ENCODE data around the gene EBLN2. TPM values are rescaled to one million over a fixed set of nuclear protein-coding genes. Genes with fewer than 3 reads are reported as not detected.

The EBLN2 gene
- total RNA-seq, 1 experiment from 2014 or later = 6.9 TPM

DNA sequence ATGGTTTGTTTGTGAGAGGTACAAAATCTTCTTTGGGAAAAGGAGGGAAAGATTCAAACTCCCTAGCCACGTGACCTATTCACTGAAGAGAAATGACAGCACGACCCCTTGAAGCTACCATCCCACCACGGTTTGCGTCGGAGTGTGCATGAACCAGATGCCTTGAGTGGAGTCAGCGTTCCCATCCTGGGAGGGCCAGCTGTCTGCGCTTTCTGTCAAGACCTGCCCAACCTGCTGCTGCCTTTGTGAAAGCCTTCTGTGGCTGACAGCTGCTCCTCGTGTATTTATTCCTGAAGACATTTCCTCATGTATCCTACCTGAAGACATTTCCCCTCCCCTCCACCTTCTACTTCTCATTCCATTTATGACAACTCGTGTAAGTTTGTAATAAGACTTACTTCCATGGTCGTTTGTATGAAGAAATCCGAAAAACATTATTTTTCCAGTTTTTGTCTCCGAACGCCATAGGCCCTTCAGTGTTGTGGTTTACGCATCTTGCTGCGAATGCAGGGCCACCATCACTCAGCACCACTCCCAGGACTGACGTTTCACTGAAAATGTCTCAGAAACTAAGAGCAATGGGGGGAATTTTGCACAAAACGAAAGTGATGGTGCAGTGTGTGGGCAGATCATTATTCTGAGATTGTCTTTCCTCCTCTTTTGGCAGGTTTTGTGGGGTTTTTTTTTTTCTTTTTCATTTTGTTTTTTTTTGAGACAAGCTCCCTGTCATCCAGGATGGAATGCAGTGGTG, 18.9 kb downstream of the EBLN2 start:
- Histone ChIP-seq H3K9me3 (no peaks in the 10 kb centered on the region), H3K4me1 (no peaks in the 10 kb centered on the region), H3K27me3 (replicated peaks; ENCODE audit: control insufficient read depth, insufficient read depth, low read length) (no peaks in the 10 kb centered on the region), H3K4me3 (ENCODE audit: low read depth, low read length) (no peak overlapping the region), H3K36me3 (ENCODE audit: control insufficient read depth, insufficient read depth, low read length) (no peaks in the 10 kb centered on the region)
- Mint-ChIP-seq H3K36me3 (ENCODE audit: insufficient read depth, unreplicated experiment) (no peaks in the 10 kb centered on the region), H3K9me3 (ENCODE audit: unreplicated experiment) (no peaks in the 10 kb centered on the region), H3K27me3 (ENCODE audit: insufficient read depth, unreplicated experiment) (no peaks in the 10 kb centered on the region), H3K4me1 (ENCODE audit: low read depth, unreplicated experiment) (no peaks in the 10 kb centered on the region), H3K4me3 (ENCODE audit: unreplicated experiment) (no peak overlapping the region), H3K27ac (ENCODE audit: unreplicated experiment) (no peak overlapping the region)
- TF ChIP-seq, protein P1, sequence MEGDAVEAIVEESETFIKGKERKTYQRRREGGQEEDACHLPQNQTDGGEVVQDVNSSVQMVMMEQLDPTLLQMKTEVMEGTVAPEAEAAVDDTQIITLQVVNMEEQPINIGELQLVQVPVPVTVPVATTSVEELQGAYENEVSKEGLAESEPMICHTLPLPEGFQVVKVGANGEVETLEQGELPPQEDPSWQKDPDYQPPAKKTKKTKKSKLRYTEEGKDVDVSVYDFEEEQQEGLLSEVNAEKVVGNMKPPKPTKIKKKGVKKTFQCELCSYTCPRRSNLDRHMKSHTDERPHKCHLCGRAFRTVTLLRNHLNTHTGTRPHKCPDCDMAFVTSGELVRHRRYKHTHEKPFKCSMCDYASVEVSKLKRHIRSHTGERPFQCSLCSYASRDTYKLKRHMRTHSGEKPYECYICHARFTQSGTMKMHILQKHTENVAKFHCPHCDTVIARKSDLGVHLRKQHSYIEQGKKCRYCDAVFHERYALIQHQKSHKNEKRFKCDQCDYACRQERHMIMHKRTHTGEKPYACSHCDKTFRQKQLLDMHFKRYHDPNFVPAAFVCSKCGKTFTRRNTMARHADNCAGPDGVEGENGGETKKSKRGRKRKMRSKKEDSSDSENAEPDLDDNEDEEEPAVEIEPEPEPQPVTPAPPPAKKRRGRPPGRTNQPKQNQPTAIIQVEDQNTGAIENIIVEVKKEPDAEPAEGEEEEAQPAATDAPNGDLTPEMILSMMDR (IDR thresholded peaks at IDR 0.05; ENCODE audit: insufficient read depth in 1 of 2, low read depth in 1 of 2, low read length in 1 of 2, severe bottlenecking in 1 of 2, unreplicated experiment in 1 of 2) = no peak
- DNase-seq = no peak
- BruUV-seq (replicated peaks) = no TSS peak
- intact Hi-C loops (cut with micrococcal nuclease; ENCODE audit: unreplicated experiment) = no loop called here
- POLR2A ChIA-PET = no interaction called here
- CTCF ChIA-PET = no interaction called here

DNA sequence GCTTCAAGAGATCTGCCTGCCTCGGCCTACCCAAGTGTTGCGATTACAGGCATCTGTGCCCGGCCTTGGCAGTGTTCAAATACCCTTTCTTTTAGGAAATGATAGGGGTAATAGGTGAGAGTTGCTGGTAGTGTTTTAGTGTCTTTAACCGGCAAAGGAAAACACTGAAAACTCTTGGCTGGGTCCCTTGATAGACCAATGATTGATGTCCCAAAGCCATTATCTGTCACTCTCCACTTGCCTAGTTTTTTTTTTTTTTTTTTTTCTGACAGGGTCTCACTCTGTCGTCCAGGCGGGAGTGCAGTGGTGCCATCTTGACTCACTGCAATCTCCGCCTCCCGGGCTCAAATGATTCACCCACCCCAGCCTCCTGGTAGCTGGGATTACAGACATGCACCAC, 19.7 kb downstream of the EBLN2 start:
- no peaks in the 10 kb centered on the region for H3K4me1 Mint-ChIP-seq (ENCODE audit: low read depth, unreplicated experiment)
- no peaks in the 10 kb centered on the region for H3K27me3 Mint-ChIP-seq (ENCODE audit: insufficient read depth, unreplicated experiment)
- Histone ChIP-seq H3K36me3 (ENCODE audit: control insufficient read depth, insufficient read depth, low read length) (no peaks in the 10 kb centered on the region), H3K4me3 (ENCODE audit: low read depth, low read length) (no peak overlapping the region), H3K4me1 (no peaks in the 10 kb centered on the region), H3K9me3 (no peaks in the 10 kb centered on the region), H3K27me3 (replicated peaks; ENCODE audit: control insufficient read depth, insufficient read depth, low read length) (no peaks in the 10 kb centered on the region)
- TF ChIP-seq, protein P1 (IDR thresholded peaks at IDR 0.05; ENCODE audit: insufficient read depth in 1 of 2, low read depth in 1 of 2, low read length in 1 of 2, severe bottlenecking in 1 of 2, unreplicated experiment in 1 of 2) = no peak
- DNase-seq = no peak
- H3K36me3 Mint-ChIP-seq (ENCODE audit: insufficient read depth, unreplicated experiment) = no peaks in the 10 kb centered on the region
- BruUV-seq (replicated peaks) = no TSS peak
- H3K27ac Mint-ChIP-seq (ENCODE audit: unreplicated experiment) = no peak overlapping the region
- H3K4me3 Mint-ChIP-seq (ENCODE audit: unreplicated experiment) = no peak overlapping the region
- intact Hi-C loops (cut with micrococcal nuclease; ENCODE audit: unreplicated experiment) = no loop called here
- POLR2A ChIA-PET = no interaction called here
- CTCF ChIA-PET = no interaction called here
- H3K9me3 Mint-ChIP-seq (ENCODE audit: unreplicated experiment) = no peaks in the 10 kb centered on the region

DNA sequence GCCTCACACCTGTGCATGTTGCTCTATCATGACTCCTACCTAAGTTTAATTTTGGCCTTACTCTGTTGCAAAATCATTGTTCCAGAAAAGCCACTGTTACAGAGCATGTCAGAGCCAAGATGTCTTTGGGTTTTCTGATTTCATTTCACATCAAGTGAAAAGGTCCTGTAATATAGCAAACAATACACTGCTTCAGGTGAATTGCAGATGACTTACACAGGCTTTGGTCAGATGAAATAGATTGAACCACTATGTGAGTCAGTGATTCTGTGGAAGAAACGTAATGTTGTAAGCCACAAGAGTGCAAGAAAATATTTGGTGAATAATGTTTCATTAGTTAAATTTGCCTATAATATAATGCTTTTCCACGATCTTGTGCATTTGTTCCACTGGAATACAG, 22.7 kb downstream of the EBLN2 start:
- Mint-ChIP-seq H3K9me3 (ENCODE audit: unreplicated experiment) (no peaks in the 10 kb centered on the region), H3K4me1 (ENCODE audit: low read depth, unreplicated experiment) (no peaks in the 10 kb centered on the region), H3K27me3 (ENCODE audit: insufficient read depth, unreplicated experiment) (no peaks in the 10 kb centered on the region), H3K27ac (ENCODE audit: unreplicated experiment) (no peak overlapping the region), H3K36me3 (ENCODE audit: insufficient read depth, unreplicated experiment) (no peaks in the 10 kb centered on the region), H3K4me3 (ENCODE audit: unreplicated experiment) (no peak overlapping the region)
- Histone ChIP-seq H3K4me1 (no peaks in the 10 kb centered on the region), H3K27me3 (replicated peaks; ENCODE audit: control insufficient read depth, insufficient read depth, low read length) (no peaks in the 10 kb centered on the region), H3K36me3 (ENCODE audit: control insufficient read depth, insufficient read depth, low read length) (no peaks in the 10 kb centered on the region), H3K9me3 (no peaks in the 10 kb centered on the region), H3K4me3 (ENCODE audit: low read depth, low read length) (no peak overlapping the region)
- TF ChIP-seq, protein P1 (IDR thresholded peaks at IDR 0.05; ENCODE audit: insufficient read depth in 1 of 2, low read depth in 1 of 2, low read length in 1 of 2, severe bottlenecking in 1 of 2, unreplicated experiment in 1 of 2) = no peak
- intact Hi-C loops (cut with micrococcal nuclease; ENCODE audit: unreplicated experiment) = no loop called here
- CTCF ChIA-PET = no interaction called here
- POLR2A ChIA-PET = no interaction called here
- no peak for DNase-seq
- no TSS peak for BruUV-seq (replicated peaks)

All from Caco-2 (cell line).